CD4-positive, alpha-beta T cell treated with Interferon gamma for 1 hour (primary cell): ENCODE results near the gene AGRN.
"Not testable (repeated sequence)": the region's sequence is repeated elsewhere in the genome, so short reads cannot be mapped to it uniquely, and the experiment has no call there.

Experiments
- DNase-seq: peaks from one replicate; pipeline ENCODE4 v3.0.0-alpha.2; 2020

Gene AGRN

DNA sequence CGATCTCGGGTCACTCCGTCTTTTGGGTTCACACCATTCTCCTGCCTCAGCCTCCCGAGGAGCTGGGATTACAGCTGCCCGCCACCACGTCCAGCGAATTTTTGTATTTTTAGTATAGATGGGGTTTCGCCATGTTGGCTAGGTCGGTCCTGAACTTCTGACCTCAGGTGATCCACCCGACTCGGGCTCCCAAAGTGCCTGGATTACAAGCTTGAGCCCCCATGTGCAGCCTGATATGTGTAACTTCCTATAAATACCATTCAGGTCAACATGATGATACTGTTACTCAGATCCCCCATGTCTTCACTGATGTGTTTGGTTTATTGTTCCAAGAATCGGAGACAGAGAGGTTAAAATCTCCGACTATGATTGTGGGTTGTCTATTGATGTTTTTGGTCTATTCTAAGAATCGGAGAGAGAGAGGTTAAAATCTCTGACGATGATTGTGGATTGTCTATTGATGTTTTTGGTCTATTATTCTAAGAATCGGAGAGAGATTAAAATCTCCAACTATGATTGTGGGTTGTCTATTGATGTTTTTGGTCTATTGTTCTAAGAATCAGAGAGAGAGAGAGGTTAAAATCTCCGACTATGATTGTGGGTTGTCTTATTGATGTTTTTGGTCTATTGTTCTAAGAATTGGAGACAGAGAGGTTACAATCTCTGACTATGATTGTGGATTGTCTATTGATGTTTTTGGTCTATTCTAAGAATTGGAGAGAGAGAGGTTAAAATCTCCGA, 78.9 kb downstream of the AGRN start:
- no peak for DNase-seq

DNA sequence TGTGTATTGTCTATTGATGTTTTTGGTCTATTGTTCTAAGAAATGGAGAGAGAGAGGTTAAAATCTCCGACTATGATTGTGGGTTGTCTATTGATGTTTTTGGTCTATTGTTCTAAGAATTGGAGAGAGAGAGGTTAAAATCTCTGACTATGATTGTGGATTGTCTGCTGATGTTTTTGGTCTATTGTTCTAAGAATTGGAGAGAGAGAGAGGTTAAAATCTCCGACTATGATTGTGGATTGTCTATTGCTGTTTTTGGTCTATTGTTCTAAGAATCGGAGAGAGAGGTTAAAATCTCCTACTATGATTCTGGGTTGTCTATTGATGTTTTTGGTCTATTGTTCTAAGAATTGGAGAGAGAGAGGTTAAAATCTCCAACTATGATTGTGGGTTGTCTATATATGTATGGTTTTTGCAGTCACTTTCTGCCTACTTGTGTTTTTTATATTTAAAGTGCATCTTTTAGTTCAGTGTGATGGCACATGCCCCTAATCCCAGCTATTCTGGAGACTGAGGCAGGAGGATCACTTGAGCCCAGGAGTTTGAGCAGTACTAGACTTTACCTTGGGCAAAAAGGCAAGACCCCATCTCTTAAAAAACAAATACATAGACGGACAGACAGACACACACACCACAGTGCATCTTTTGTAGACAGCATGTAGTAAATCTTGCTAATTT, 79.7 kb downstream of the AGRN start:
- no peak for DNase-seq

DNA sequence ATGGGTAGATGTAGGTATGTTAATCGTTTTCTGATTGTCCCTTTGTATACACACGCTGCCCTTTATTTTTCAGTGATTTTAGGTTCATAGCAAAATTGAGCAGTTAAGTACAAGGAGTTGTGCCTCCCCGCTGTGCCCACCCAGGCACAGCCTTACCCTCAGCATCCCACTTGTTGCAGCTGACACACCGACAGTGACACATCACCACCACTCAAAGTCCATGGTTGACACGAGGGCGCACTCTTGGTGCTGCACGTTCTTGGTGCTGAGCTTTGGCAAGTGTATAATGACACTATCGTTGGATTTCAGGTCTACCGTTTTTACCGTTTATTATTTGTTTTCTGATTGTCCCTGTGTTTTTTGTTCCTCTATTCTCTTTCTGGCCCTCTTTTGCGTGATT, 80.4 kb downstream of the AGRN start:
- DNase-seq = no peak

DNA sequence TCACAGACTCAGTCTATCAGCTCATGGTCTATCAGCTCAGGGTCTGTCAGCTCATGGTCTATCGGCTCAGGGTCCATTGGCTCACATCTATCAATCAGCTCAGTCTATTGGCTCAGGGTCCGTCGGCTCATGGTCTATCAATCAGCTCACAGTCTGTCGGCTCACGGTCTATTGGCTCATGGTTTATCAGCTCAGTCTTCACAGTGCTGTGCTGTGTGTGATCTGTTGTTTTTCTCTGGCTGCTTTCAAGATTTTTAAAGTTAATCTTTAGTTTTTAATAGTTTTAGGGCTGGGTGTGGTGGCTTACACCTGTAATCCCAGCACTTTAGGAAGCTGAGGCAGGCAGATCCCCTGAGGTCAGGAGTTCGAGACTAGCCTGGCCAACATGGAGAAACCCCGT, 81.6 kb downstream of the AGRN start:
- no peak for DNase-seq

DNA sequence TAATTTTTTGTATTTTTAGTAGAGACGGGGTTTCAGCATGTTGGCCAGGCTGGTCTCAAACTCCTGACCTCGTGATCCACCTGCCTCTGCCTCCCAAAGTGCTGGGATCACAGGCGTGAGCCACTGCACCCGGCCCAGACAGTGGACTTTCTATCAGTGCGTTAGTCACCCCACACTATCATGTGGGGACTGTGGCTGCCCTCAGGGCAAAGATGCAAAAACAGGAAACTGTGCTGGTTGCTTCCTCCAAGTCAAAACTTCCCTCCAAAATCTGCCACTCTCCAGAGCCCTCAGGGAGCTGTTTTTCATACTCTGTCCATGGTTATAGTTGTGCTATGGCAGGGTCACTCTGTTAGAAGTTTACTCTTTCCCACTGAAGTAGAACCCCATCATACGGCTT, 84.2 kb downstream of the AGRN start:
- not testable (repeated sequence) for DNase-seq
